SHP77 treated with DMSO at 0.1 percent for 48 hours (cell line): Measurements from ENCODE around the gene ITGA7.

Experiments
- DNase-seq: peaks from one replicate; lab custom pipeline; 2025; lab: John Stamatoyannopoulos, UW

ITGA7 gene

DNA sequence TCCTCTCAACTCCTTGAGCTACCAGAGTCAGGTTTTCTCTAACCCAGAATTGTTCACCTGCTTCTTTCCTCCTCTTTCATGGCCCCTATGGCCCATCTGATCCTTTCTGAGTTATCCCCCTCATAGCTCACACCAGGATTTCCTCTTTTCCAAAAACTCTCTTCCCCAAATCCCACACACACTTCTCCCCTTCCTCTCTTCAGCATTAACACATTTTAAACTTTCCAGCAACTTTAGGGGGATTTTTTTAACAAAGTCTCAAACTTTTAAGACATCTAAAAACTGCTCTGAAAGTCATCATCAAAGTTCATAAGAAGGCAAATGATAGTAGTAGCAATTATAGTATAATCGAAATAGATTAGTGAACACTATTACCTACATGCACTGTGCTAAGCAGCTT is 63.1 kb downstream of the ITGA7 start:
- no peak for DNase-seq

DNA sequence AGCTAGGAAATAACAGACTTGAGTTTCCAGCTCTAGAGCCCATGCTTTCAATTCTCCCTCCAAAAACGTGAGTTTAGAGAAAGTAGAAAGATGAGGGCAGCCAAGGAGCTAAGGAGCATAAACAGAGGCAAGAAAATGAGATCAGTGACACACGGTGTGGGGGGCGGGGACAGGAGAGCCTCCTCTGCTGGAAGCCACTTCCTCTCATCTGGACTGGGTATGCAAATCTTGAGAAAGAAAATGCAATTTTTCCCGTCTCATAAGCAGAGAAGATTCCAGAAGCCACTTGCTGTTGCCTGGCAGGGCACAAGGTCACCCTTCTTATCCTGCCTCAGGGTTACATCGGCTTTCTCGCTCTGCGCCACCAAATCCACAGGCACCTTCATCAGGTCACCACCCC is 65.0 kb downstream of the ITGA7 start:
- DNase-seq, result no peak

DNA sequence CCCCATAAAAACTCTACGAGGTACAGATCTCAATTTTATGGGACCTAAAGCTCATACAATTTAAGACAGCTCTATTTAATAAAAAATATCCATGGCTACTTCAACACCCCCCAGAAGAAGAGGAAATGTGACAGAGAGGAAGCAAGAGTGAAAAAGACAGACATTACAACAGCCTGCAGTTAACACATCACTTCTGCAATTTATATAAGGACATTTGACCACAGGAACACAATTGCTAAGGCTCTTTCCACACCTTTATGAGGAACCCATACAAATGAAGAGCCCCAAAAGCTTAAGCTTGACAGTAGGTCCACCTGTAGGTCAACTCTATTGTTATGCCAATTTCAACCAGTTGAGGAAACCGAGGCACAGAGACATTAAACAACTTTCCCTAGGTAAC is 65.4 kb downstream of the ITGA7 start:
- DNase-seq, result no peak

DNA sequence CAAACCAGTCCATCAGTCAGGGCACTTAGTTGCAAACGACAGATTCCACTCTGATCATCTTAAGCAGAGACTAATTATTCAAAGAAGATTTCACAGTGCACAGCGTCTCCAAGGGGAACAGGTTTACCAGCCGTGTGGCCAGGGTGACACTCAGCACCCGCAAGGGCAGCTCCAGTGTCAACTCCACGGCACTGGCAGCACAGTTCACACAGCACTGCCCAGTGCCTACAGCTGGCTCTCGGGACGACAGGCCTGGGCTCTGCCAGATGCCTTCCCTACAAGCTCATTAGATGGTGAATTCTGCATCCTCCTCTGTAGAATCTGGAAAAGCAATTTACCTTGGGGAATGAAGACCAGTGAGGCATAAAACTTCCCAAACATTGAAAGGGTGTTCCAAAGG is 66.1 kb downstream of the ITGA7 start:
- DNase-seq, result no peak

DNA sequence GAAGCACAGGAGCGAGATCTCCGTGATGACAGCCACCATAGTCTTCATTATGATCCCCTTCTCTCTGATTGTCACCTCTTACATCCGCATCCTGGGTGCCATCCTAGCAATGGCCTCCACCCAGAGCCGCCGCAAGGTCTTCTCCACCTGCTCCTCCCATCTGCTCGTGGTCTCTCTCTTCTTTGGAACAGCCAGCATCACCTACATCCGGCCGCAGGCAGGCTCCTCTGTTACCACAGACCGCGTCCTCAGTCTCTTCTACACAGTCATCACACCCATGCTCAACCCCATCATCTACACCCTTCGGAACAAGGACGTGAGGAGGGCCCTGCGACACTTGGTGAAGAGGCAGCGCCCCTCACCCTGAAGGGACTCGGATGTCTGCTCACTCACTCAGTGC is 70.2 kb downstream of the ITGA7 start:
- no peak for DNase-seq

DNA sequence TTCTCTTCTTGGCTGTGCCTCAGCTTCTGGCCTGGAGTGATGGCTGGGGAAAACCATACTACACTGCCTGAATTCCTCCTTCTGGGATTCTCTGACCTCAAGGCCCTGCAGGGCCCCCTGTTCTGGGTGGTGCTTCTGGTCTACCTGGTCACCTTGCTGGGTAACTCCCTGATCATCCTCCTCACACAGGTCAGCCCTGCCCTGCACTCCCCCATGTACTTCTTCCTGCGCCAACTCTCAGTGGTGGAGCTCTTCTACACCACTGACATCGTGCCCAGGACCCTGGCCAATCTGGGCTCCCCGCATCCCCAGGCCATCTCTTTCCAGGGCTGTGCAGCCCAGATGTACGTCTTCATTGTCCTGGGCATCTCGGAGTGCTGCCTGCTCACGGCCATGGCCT is 70.9 kb downstream of the ITGA7 start, which contains the start of gene OR10P1:
Gene OR10P1 (plus strand): TSS at position 40 of the 400 bp plus-strand sequence. CDS start 0 bp downstream, at position 40.
- DNase-seq, result no peak

DNA sequence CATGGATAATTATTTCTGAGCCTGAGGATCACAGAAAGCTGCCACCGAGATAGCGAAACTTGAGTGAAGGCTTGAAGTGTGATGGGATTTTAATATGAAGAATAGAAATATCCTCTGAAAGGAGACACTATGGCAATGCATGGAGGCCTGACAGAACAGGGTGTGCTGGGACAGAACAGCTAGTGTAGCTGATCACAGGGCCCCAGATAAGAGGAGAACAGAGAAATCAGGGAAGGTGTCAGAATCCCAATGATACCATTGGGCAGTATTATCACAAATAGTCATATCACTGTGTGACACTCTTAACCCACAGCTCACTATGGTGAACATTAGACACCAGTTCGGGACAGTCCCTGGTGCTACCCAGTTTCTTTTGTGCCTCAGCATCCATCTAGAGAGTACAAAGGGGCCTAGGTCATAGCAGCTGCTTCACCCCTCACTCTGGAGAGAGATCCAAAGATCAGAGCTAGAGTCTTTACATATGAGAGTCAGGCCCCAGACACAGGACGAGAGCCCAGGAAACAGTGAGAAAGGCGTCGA is 71.5 kb downstream of the ITGA7 start:
- DNase-seq, result no peak
